ENCODE results near the gene ENKUR. TPM values are rescaled to one million over a fixed set of nuclear protein-coding genes. Genes with fewer than 3 reads are reported as not detected.
A peak's percentile ranks its signal among the peaks of the same experiment; 100 is the strongest.

Gene ENKUR
- total RNA-seq (1 to 10 TPM in 1 of 7 donors, under 1 TPM in 3, not detected in 3; 0.32 to 1.1 (median 0.59) TPM), polyA plus RNA-seq (under 1 TPM; 0.03 to 0.22 (median 0.15) TPM)
- long read RNA-seq, donor 1, result 0 reads
- long read RNA-seq, donor 2, result 0 reads

GRCh38 chr10:25015828-25016375 lies at the start of gene ENKUR:
TSS of gene ENKUR (minus strand) at chr10:25016158. CDS start at chr10:25015936, 222 bp downstream.
- peaks cover 7 to 26% (median 18%) of the 10 kb centered on the region in 6 donors for H3K4me1 ChIP-seq
- TF ChIP-seq, protein P1, sequence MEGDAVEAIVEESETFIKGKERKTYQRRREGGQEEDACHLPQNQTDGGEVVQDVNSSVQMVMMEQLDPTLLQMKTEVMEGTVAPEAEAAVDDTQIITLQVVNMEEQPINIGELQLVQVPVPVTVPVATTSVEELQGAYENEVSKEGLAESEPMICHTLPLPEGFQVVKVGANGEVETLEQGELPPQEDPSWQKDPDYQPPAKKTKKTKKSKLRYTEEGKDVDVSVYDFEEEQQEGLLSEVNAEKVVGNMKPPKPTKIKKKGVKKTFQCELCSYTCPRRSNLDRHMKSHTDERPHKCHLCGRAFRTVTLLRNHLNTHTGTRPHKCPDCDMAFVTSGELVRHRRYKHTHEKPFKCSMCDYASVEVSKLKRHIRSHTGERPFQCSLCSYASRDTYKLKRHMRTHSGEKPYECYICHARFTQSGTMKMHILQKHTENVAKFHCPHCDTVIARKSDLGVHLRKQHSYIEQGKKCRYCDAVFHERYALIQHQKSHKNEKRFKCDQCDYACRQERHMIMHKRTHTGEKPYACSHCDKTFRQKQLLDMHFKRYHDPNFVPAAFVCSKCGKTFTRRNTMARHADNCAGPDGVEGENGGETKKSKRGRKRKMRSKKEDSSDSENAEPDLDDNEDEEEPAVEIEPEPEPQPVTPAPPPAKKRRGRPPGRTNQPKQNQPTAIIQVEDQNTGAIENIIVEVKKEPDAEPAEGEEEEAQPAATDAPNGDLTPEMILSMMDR (IDR thresholded peaks at IDR 0.05 in 8 of 11, conservative IDR thresholded peaks at IDR 0.05 in 3 of 11), result no peak
- TF ChIP-seq POLR2AphosphoS5 (IDR thresholded peaks at IDR 0.05) (no peak), POLR2A (IDR thresholded peaks at IDR 0.05) (no peak)
- WGBS, 5 donors, result 0 to 1% (median 1%) methylated on average over 16 of the region's 16 CpGs
- no peaks in the 10 kb centered on the region for H3K27me3 ChIP-seq (replicated peaks in 1 of 7)
- peak; percentile 95 for DNase-seq
- peak within 1 kb of the TSS; percentile 88 to 93 (median 90) for H3K27ac ChIP-seq
- H3K9me3 ChIP-seq, result no peaks in the 10 kb centered on the region
- intact Hi-C loops (cut with DNase I; ENCODE audit: low total_unique reads), result loop anchor here (10.0 kb wide), 1 partner anchor 291 kb away; the partner anchor contains the start of gene ARHGAP21
- peak within 1 kb of the TSS; percentile 71 to 91 (median 80) for H3K4me3 ChIP-seq
- no peaks in the 10 kb centered on the region for H3K36me3 ChIP-seq

DNA sequence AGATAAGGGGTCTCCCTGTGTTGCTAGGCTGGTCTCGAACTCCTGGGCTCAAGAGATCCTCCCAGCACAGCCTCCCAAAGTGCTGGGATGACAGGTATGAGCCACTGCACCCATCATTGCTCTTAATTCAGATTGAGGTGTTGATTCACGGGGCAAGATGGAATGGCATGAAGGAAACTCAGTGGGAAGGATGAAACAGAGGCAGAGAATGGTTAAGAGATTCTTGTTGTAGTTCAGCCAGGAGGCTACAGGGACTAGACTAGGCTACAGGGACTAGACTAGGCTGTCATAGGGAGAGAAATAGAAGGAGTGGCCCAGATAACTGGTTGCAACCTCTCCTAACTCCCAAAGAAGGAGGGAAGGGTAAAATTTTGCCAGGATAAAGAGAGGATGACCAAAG lies 48.4 kb upstream of the ENKUR start:
- no peaks in the 10 kb centered on the region for H3K36me3 ChIP-seq
- no peak for TF ChIP-seq POLR2AphosphoS5 (IDR thresholded peaks at IDR 0.05)
- TF ChIP-seq, protein P1 (IDR thresholded peaks at IDR 0.05 in 8 of 11, conservative IDR thresholded peaks at IDR 0.05 in 3 of 11), result no peak
- no peak for DNase-seq
- no peak overlapping the region for H3K4me3 ChIP-seq
- no peaks in the 10 kb centered on the region for H3K27me3 ChIP-seq (replicated peaks in 1 of 7)
- intact Hi-C loops (cut with DNase I; ENCODE audit: low total_unique reads), result no loop called here
- H3K9me3 ChIP-seq, result no peaks in the 10 kb centered on the region
- H3K27ac ChIP-seq, result no peak overlapping the region
- peaks cover 0 to 8% (median 0%) of the 10 kb centered on the region in 6 donors for H3K4me1 ChIP-seq
- WGBS, 5 donors, result 66 to 86% (median 79%) methylated on average over 2 of the region's 2 CpGs

DNA sequence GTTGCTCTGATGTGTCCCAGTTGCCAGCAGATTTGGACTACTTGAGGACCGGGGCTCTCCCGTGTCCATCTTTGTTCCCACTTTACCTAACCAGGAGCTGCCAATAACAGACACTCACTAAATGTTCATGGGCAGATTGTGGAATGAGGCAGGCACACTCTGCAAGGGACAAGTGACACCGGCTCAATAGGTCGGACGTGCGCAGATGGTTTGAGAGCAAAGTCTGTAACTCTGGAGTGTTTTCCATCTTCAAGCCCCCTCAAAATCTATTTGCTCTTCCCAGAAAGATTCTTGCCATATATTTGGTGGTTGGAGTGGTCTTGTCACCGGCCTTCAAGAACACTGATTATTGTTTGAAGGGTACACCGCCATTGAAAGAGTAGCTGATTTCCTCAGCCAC lies 47.7 kb upstream of the ENKUR start:
- Histone ChIP-seq H3K9me3 (no peaks in the 10 kb centered on the region), H3K27ac (no peak overlapping the region), H3K27me3 (replicated peaks in 1 of 7) (no peaks in the 10 kb centered on the region), H3K36me3 (no peaks in the 10 kb centered on the region), H3K4me1 (peaks cover 0 to 8% (median 0%) of the 10 kb centered on the region in 6 donors), H3K4me3 (no peak overlapping the region)
- no peak for DNase-seq
- WGBS, 5 donors, result 91 to 98% (median 94%) methylated on average over 8 of the region's 8 CpGs
- TF ChIP-seq, protein P1 (IDR thresholded peaks at IDR 0.05 in 8 of 11, conservative IDR thresholded peaks at IDR 0.05 in 3 of 11), result no peak
- TF ChIP-seq POLR2AphosphoS5 (IDR thresholded peaks at IDR 0.05) (no peak), POLR2A (IDR thresholded peaks at IDR 0.05) (no peak)
- intact Hi-C loops (cut with DNase I; ENCODE audit: low total_unique reads), result no loop called here

GRCh38 chr10:25063157-25063556 lies 47.2 kb upstream of the ENKUR start:
- no peaks in the 10 kb centered on the region for H3K27me3 ChIP-seq (replicated peaks in 1 of 7)
- no peak for DNase-seq
- intact Hi-C loops (cut with DNase I; ENCODE audit: low total_unique reads), result no loop called here
- H3K4me3 ChIP-seq, result no peak overlapping the region
- peaks cover 0 to 8% (median 0%) of the 10 kb centered on the region in 6 donors for H3K4me1 ChIP-seq
- H3K27ac ChIP-seq, result no peak overlapping the region
- TF ChIP-seq POLR2A (IDR thresholded peaks at IDR 0.05), result no peak
- H3K9me3 ChIP-seq, result no peaks in the 10 kb centered on the region
- 92 to 100% (median 100%) methylated on average over 1 of the region's 1 CpG for WGBS, 5 donors
- H3K36me3 ChIP-seq, result no peaks in the 10 kb centered on the region
